Stomach smooth muscle (tissue), 2 donors: ENCODE measurements around the gene CCDC34.

Experiments
- H3K27ac ChIP-seq: one replicate; pipeline ENCODE4 v1.7.0; 2013; ENCODE audit warnings: mild to moderate bottlenecking, low read length, inconsistent platforms
- H3K27me3 ChIP-seq, 2 donors: one replicate each; pipeline ENCODE4 v1.7.0; 2013; ENCODE audit warnings: low read length in 2 of 2; ENCODE audit not compliant: insufficient read depth in 2 of 2, control insufficient read depth in 1 of 2
- H3K36me3 ChIP-seq, 2 donors: one replicate each; pipeline ENCODE4 v1.7.0; 2013; ENCODE audit warnings: low read length in 2 of 2; ENCODE audit not compliant: control insufficient read depth in 2 of 2, insufficient read depth in 2 of 2
- H3K4me1 ChIP-seq: one replicate; pipeline ENCODE4 v1.7.0; 2013; ENCODE audit warnings: low read length; ENCODE audit not compliant: control insufficient read depth, insufficient read depth
- H3K4me3 ChIP-seq, 2 donors: one replicate each; pipeline ENCODE4 v1.7.0; 2013; ENCODE audit warnings: low read length in 2 of 2
- H3K9ac ChIP-seq, 2 donors: one replicate each; pipeline ENCODE4 v1.7.0; 2013; ENCODE audit warnings: low read length in 2 of 2, mild to moderate bottlenecking in 1 of 2
- H3K9me3 ChIP-seq, 2 donors: one replicate each; pipeline ENCODE4 v1.7.0; 2013; ENCODE audit warnings: low read length in 2 of 2; ENCODE audit not compliant: control insufficient read depth in 2 of 2
- donor health status: healthy.
- donor health status: Pancreatic carcinoma.

Gene CCDC34

GRCh38 chr11:27304514-27304913 is 58.5 kb downstream of the CCDC34 start:
- no peaks in the 10 kb centered on the region for H3K36me3 ChIP-seq
- no peak overlapping the region for H3K9ac ChIP-seq
- no peak overlapping the region for H3K27ac ChIP-seq
- no peak overlapping the region for H3K4me3 ChIP-seq
- H3K4me1 ChIP-seq, result no peaks in the 10 kb centered on the region
- H3K27me3 ChIP-seq, result no peaks in the 10 kb centered on the region
- H3K9me3 ChIP-seq, result no peaks in the 10 kb centered on the region

- H3K27me3 ChIP-seq, result no peaks in the 10 kb centered on the region
- no peaks in the 10 kb centered on the region for H3K9me3 ChIP-seq
- H3K36me3 ChIP-seq, result no peaks in the 10 kb centered on the region
- H3K27ac ChIP-seq, result no peak overlapping the region
- no peak overlapping the region for H3K4me3 ChIP-seq
- H3K4me1 ChIP-seq, result no peaks in the 10 kb centered on the region
- H3K9ac ChIP-seq, result no peak overlapping the region
Observed at GRCh38 chr11:27303903-27304302, 59.1 kb downstream of the CCDC34 start.

- H3K4me1 ChIP-seq, result no peaks in the 10 kb centered on the region
Observed at GRCh38 chr11:27300974-27301373, 62.0 kb downstream of the CCDC34 start.

GRCh38 chr11:27297616-27298015 is 65.4 kb downstream of the CCDC34 start:
- H3K27me3 ChIP-seq, result no peaks in the 10 kb centered on the region
- H3K9me3 ChIP-seq, result no peaks in the 10 kb centered on the region
- no peaks in the 10 kb centered on the region for H3K36me3 ChIP-seq
- H3K4me1 ChIP-seq, result no peaks in the 10 kb centered on the region
- no peak overlapping the region for H3K4me3 ChIP-seq
- H3K9ac ChIP-seq, result no peak overlapping the region
- H3K27ac ChIP-seq, result no peak overlapping the region

More at GRCh38 chr11:27300974-27301373, 62.0 kb downstream of the CCDC34 start:
- Histone ChIP-seq H3K36me3 (no peaks in the 10 kb centered on the region), H3K27ac (no peak overlapping the region), H3K9ac (no peak overlapping the region), H3K4me3 (no peak overlapping the region), H3K9me3 (no peaks in the 10 kb centered on the region), H3K27me3 (no peaks in the 10 kb centered on the region)

- Histone ChIP-seq H3K27me3 (no peaks in the 10 kb centered on the region), H3K27ac (no peak overlapping the region), H3K4me1 (no peaks in the 10 kb centered on the region), H3K9ac (no peak overlapping the region), H3K9me3 (no peaks in the 10 kb centered on the region), H3K4me3 (no peak overlapping the region), H3K36me3 (no peaks in the 10 kb centered on the region)
Observed at GRCh38 chr11:27296497-27296896, 66.5 kb downstream of the CCDC34 start.

- no peaks in the 10 kb centered on the region for H3K9me3 ChIP-seq
- no peaks in the 10 kb centered on the region for H3K4me1 ChIP-seq
- no peak overlapping the region for H3K9ac ChIP-seq
- no peak overlapping the region for H3K27ac ChIP-seq
- H3K4me3 ChIP-seq, result no peak overlapping the region
- no peaks in the 10 kb centered on the region for H3K36me3 ChIP-seq
- no peaks in the 10 kb centered on the region for H3K27me3 ChIP-seq
Observed at GRCh38 chr11:27295928-27296327, 67.1 kb downstream of the CCDC34 start.

GRCh38 chr11:27294654-27295053 is 68.4 kb downstream of the CCDC34 start:
- no peak overlapping the region for H3K27ac ChIP-seq
- H3K36me3 ChIP-seq, result no peaks in the 10 kb centered on the region
- no peaks in the 10 kb centered on the region for H3K27me3 ChIP-seq
- H3K9me3 ChIP-seq, result no peaks in the 10 kb centered on the region
- no peak overlapping the region for H3K9ac ChIP-seq
- H3K4me3 ChIP-seq, result no peak overlapping the region
- no peaks in the 10 kb centered on the region for H3K4me1 ChIP-seq

GRCh38 chr11:27293515-27294417 is 69.2 kb downstream of the CCDC34 start:
- Histone ChIP-seq H3K9ac (no peak overlapping the region), H3K27me3 (no peaks in the 10 kb centered on the region), H3K36me3 (no peaks in the 10 kb centered on the region), H3K4me3 (no peak overlapping the region), H3K9me3 (no peaks in the 10 kb centered on the region), H3K27ac (no peak overlapping the region), H3K4me1 (no peaks in the 10 kb centered on the region)

- no peaks in the 10 kb centered on the region for H3K4me1 ChIP-seq
- H3K36me3 ChIP-seq, result no peaks in the 10 kb centered on the region
- H3K27ac ChIP-seq, result no peak overlapping the region
- no peak overlapping the region for H3K9ac ChIP-seq
- no peaks in the 10 kb centered on the region for H3K27me3 ChIP-seq
- no peaks in the 10 kb centered on the region for H3K9me3 ChIP-seq
- no peak overlapping the region for H3K4me3 ChIP-seq
Observed at GRCh38 chr11:27292637-27293010, 70.4 kb downstream of the CCDC34 start.

GRCh38 chr11:27291954-27292636 is 70.9 kb downstream of the CCDC34 start:
- H3K9ac ChIP-seq, result no peak overlapping the region
- H3K4me3 ChIP-seq, result no peak overlapping the region
- H3K4me1 ChIP-seq, result no peaks in the 10 kb centered on the region
- H3K27ac ChIP-seq, result no peak overlapping the region
- H3K9me3 ChIP-seq, result no peaks in the 10 kb centered on the region
- no peaks in the 10 kb centered on the region for H3K36me3 ChIP-seq
- no peaks in the 10 kb centered on the region for H3K27me3 ChIP-seq
